Type B pancreatic cell (in vitro differentiated cells): ENCODE data around the gene NLRP2B. TPM values are rescaled to one million over a fixed set of nuclear protein-coding genes. Genes with fewer than 3 reads are reported as not detected.

ENCODE experiments used
- DNase-seq: peaks from one replicate; pipeline ENCODE4 v3.0.0; 2021; ENCODE audit warnings: mixed read lengths; ENCODE audit not compliant: unreplicated experiment; ENCODE audit errors: extremely low spot score
- H3K27ac Mint-ChIP-seq: 2 replicates; pipeline ENCODE4 v1.8.0; 2021; ENCODE audit warnings: mild to moderate bottlenecking, mixed read lengths
- H3K27me3 Mint-ChIP-seq: 2 replicates; pipeline ENCODE4 v1.8.0; 2021; ENCODE audit warnings: mixed read lengths
- H3K36me3 Mint-ChIP-seq: 2 replicates; pipeline ENCODE4 v1.8.0; 2021; ENCODE audit warnings: mixed read lengths
- H3K4me1 Mint-ChIP-seq: one replicate; pipeline ENCODE4 v1.8.0; 2021; ENCODE audit warnings: mixed read lengths; ENCODE audit not compliant: unreplicated experiment
- H3K4me3 Mint-ChIP-seq: 2 replicates; pipeline ENCODE4 v1.8.0; 2021; ENCODE audit warnings: mild to moderate bottlenecking, mixed read lengths
- H3K9me3 Mint-ChIP-seq: 2 replicates; pipeline ENCODE4 v1.8.0; 2021; ENCODE audit warnings: mixed read lengths
- total RNA-seq: library from RNA; stranded (reverse); gene quantifications from 2 replicates; pipeline ENCODE4 v1.2.1, GENCODE V29; 2021; ENCODE audit warnings: low replicate concordance
- TF ChIP-seq, protein P1 (sequence below): fragments of 200-600 bp; sonication (generic); conservative IDR thresholded peaks from 2 replicates; pipeline ENCODE4 v1.5.0; 2021; ENCODE audit warnings: antibody characterized with exemption, mild to moderate bottlenecking

The NLRP2B gene
- total RNA-seq, 1 donor from 2014 or later = not detected

DNA sequence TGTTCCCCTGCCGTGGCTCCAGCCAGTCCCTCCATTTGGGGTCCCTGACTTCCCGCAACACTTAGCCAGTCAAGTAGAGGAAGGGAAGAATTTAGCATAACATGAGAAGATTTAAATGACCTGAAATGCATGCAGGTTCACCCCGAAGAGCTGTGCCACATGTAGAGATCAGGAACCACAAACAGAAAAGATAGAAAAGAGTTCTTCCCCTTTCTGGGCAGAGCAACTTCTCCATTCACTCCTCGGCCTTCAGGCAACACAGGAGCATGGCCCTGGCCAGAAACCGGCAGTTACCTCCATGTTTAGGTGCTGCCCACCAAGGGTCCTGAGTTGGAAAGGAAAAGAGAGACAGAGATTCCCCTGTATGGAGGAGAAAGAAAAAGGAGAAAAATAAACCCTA is 5.2 kb downstream of the NLRP2B start:
- peaks cover 7% of the 10 kb centered on the region for H3K9me3 Mint-ChIP-seq
- no peak overlapping the region for H3K27ac Mint-ChIP-seq

DNA sequence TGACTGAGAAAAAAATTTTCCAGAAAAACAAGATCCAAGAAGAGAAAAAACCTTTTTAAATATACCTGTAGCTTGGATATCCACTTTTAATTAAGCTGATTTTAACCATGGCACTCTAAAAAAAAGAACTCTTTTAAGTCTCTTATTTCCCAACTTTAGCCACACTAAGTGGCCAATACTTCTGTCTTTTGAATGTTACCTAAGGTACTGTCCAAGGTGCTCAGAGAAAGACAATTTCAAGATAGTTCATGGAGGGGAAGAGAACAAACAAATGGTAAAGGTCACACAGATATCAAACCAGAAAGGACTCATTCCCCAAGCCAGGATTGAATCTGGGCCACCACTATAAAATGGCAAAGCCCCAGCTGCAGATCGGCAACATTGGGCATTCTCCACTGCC is 10.1 kb downstream of the NLRP2B start:
- no peaks in the 10 kb centered on the region for H3K36me3 Mint-ChIP-seq
- TF ChIP-seq, protein P1, sequence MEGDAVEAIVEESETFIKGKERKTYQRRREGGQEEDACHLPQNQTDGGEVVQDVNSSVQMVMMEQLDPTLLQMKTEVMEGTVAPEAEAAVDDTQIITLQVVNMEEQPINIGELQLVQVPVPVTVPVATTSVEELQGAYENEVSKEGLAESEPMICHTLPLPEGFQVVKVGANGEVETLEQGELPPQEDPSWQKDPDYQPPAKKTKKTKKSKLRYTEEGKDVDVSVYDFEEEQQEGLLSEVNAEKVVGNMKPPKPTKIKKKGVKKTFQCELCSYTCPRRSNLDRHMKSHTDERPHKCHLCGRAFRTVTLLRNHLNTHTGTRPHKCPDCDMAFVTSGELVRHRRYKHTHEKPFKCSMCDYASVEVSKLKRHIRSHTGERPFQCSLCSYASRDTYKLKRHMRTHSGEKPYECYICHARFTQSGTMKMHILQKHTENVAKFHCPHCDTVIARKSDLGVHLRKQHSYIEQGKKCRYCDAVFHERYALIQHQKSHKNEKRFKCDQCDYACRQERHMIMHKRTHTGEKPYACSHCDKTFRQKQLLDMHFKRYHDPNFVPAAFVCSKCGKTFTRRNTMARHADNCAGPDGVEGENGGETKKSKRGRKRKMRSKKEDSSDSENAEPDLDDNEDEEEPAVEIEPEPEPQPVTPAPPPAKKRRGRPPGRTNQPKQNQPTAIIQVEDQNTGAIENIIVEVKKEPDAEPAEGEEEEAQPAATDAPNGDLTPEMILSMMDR = no peak
- DNase-seq = no peak
- H3K27ac Mint-ChIP-seq = no peak overlapping the region
- no peaks in the 10 kb centered on the region for H3K9me3 Mint-ChIP-seq
- no peak overlapping the region for H3K4me3 Mint-ChIP-seq
- H3K27me3 Mint-ChIP-seq = no peaks in the 10 kb centered on the region
- no peaks in the 10 kb centered on the region for H3K4me1 Mint-ChIP-seq

More for the DNA sequence above, 5.2 kb downstream of the NLRP2B start:
- TF ChIP-seq, protein P1 = no peak
- Mint-ChIP-seq H3K36me3 (no peaks in the 10 kb centered on the region), H3K4me1 (no peaks in the 10 kb centered on the region), H3K27me3 (no peaks in the 10 kb centered on the region), H3K4me3 (no peak overlapping the region)
- no peak for DNase-seq

DNA sequence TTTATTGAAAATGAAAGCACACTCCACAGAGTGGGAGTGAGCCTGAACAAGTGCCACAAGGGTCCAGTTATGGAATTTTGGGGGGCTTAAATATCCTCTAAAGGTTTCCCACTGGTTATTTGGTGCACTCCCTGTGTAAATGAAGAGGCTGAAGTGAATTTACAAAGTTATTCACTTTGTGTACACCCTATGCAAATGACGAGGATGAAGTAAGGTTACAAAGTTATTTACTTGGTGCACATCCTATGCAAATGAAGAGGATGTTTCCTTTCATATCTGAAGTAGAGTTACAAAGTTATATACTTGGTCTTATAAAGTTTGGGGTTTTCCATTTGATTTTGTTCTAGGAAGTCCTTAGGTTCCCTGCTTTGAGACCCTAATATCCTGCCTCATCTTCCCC is 13.1 kb downstream of the NLRP2B start:
- Mint-ChIP-seq H3K27me3 (no peaks in the 10 kb centered on the region), H3K9me3 (no peaks in the 10 kb centered on the region), H3K27ac (no peak overlapping the region), H3K4me1 (no peaks in the 10 kb centered on the region), H3K4me3 (no peak overlapping the region), H3K36me3 (no peaks in the 10 kb centered on the region)
- no peak for DNase-seq
- TF ChIP-seq, protein P1 = no peak

DNA sequence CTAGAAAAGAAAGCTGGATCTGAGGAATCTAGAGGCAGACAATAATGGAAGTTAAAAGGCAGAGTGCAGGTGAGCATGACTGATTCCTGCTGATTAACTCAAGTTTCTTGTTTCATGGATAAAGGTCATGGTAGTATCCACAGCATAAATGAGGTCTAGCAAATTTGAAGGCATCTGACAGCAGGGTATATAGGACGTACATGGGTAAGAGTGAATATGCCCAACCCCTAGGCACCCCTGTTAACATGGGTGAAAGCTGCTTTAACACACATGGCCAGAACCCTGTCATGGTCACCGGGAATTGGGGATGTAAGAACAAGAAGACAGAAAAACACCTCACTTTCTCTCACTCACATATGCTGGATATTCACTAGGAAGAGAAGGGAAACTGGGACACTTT is 25.0 kb downstream of the NLRP2B start:
- Mint-ChIP-seq H3K27me3 (no peaks in the 10 kb centered on the region), H3K4me1 (no peaks in the 10 kb centered on the region), H3K4me3 (no peak overlapping the region), H3K36me3 (no peaks in the 10 kb centered on the region), H3K9me3 (peaks cover 4% of the 10 kb centered on the region), H3K27ac (no peak overlapping the region)
- no peak for DNase-seq
- TF ChIP-seq, protein P1 = no peak

DNA sequence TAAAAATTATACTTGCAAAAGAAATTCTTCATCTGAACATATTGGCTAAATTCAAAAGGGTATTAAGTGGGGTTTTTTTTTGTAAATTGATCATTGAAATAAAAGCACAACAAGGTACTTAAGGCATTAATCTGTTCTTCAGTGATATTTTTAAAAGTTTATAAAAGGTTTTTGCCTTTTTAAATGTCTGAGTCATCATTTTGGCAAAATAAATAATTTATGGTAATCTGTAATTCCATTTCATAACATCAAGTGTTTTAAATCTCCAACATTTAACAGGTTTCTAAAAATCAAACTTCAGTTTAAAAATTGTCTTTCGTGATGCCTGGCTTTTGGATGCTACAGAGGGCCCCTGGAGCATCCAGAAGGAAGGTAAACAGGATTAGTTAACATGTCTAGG is 27.4 kb downstream of the NLRP2B start:
- DNase-seq = no peak
- TF ChIP-seq, protein P1 = no peak
- Mint-ChIP-seq H3K36me3 (no peaks in the 10 kb centered on the region), H3K4me1 (no peaks in the 10 kb centered on the region), H3K27ac (no peak overlapping the region), H3K27me3 (no peaks in the 10 kb centered on the region), H3K9me3 (peaks cover 7% of the 10 kb centered on the region), H3K4me3 (no peak overlapping the region)
